A549 treated with AZD9567 at 1 μM for 4 hours (cell line): ENCODE results near the gene PLAA. TPM values are rescaled to one million over a fixed set of nuclear protein-coding genes. Genes with fewer than 3 reads are reported as not detected.

ENCODE experiments used
- total RNA-seq: library from RNA; stranded (reverse); fragments of 200-300 nt; extraction: Qiagen RNA extraction; gene quantifications from 5 replicates; pipeline ENCODE4 v1.2.3, GENCODE V29; 2022; ENCODE audit not compliant: insufficient read depth

Gene PLAA
- 29.9 to 39.2 TPM (median 31.3 TPM) in 5 replicates for total RNA-seq

DNA sequence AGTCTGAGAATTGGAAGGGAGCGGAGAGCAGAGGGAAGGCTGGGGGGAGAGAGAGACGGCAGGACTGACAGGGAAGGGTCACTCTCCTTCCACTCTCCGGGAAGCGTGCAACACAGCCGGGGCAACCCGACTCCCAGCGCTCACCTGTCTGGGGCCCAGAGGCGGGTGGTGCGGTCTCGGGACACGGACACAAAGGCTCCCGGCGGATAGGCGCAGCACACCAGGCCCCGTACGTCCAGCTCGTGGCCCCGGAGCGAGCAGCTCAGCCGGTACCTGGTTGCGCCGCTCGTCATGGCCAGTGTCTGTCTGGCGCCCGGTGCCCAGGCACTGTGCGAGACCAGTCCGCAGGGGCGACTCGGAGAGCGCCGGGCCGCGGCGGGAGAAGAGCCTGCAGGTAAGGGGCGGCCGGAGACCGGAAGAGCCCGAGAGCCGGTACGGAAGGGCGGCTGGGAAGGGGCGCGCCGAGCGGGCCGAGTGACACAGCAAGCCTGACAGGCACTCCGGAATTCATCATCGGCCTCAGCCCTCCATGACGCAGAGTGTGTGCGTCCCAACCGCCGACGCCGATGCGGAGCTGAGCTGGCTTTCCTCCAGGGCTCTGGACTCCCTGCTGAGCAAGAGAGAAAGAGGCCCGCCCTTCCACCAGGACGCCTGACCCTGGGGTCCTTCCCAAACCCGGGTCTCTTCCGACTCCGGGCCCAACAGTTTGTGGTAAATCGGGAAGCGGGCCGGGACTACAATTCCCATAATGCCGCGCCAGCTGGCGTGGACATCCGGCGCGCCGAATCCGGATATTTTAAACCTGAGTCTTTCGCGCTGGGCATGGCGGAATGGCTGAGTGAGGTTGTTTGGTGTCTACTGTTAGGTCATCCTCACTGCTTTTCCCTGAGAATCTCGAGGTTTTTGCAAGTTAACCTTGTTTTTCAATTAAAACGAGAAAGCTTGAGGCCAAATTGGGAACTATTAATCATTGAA lies at the start of gene PLAA:
PLAA (minus strand) TSS at position 490 of the 975 bp plus-strand sequence; CDS start at position 293, 197 bp downstream.

DNA sequence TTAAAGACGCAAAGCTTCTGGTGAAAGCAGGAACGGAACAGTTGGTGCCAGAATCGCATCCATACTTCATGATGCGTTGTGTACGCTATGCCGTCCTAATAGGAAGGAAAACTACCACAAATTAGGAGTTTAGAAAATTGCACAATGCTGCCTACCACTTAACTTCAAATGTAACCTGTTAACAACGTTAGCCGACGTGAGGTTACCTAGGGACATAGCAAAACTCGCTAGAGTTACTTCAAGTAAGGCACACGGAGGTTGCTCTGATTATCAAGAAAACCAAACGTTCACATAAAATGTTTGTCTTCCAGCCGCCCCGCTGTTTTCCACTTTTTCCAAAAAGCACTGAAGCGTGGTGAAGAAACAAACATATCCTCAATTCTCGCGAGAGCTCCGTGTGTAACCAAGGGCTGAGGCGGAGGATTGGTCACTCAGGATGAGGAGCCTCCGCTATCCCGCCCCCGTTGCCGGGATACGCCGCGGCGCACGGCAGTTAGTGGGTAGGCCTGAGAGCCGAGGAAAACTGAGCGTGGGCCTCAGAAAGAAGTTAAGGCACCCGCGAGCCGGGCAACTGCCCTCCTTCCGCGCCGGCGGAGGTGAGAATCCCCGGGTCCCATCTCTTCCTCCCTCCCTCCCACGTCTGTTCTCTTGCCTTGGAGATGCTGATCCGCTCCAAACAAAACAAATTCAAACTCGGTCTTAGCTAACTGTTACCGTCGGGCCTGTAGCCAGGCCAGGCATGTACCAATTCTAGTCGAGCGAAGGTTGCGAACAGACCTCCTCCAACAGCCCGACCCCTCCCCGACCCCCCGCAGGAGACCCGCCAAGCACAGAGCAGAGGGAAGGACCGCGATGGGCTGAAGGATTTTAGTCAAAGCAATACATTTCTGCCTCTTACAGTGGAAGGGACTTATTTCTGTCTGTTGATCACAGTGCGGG lies 9.1 kb upstream of the PLAA start, which contains the start of gene IFT74:
IFT74 (plus strand) TSS at position 492 of the 939 bp plus-strand sequence. CDS start 5,556 bp downstream, outside the sequence.

DNA sequence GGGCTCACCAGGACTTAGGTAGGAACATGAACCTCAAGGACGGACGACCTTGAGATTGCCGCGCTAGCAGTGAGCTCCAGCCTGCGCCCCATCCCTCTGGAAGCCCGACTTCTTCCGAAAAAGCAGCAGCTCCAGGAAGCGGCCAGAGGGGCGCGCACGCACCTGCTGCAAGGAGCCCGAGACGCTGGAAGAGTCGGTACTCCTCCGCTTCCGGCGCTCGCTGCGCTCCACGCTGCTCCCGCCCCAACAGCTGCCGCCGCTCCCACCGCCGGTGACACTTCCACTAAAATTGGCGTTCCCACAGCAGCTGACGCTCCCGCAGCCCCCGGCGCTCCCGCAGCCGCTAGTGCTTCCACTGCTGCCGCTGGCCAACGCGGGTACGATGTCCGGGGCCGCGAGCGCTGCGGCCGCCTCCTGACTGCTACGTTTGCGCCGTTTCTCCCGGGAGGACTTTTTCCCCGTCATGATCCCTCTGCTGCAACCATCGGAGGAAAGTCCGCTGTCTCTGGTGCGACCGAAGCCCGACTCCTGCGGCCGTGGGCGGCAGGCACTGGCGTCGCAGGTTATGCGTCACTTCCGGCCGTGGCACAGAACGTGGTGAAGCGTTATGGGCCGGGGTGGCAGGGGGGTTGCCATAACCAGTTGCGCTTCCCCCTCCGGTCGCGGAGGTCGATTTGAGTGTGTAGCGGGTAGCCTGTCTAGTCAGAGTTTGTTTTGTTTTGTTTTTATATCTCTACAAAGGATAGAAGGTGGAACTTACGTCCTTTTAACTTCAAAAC lies 54.6 kb downstream of the PLAA start, which contains the start of gene CAAP1:
CAAP1 (minus strand) TSS at position 552 of the 779 bp plus-strand sequence; CDS start at position 465, 87 bp downstream.

Other genes with a start within 250 kb of the PLAA start
- gene CAAP1, start 54.4 kb downstream of the PLAA start, total RNA-seq, result 17.5 to 28.8 TPM (median 20.3 TPM) in 5 replicates
- 9.9 to 13.9 TPM (median 12.6 TPM) in 5 replicates for gene IFT74, start 9.2 kb upstream of the PLAA start, total RNA-seq
- not detected in 5 replicates for gene LRRC19, start 58.4 kb upstream of the PLAA start, total RNA-seq
- gene TEK, start 162.0 kb upstream of the PLAA start, total RNA-seq, result 0.05 to 0.08 TPM (median 0.06 TPM) in 4 of 5 replicates, not detected in the other